Measurements from ENCODE around the gene STIP1.

- no peak for TF ChIP-seq MTA3 (IDR thresholded peaks at IDR 0.05; ENCODE audit: borderline replicate concordance, low read length)
- no peak for TF ChIP-seq SMC3 (IDR thresholded peaks at IDR 0.05; ENCODE audit: borderline replicate concordance, low read length)
- no peak for TF ChIP-seq NFYB (IDR thresholded peaks at IDR 0.05; ENCODE audit: insufficient read depth, low read depth, low read length)
- no peak for TF ChIP-seq SREBF2 (IDR thresholded peaks at IDR 0.05; ENCODE audit: low read length)
- TF ChIP-seq ZBTB33 (IDR thresholded peaks at IDR 0.05) = no peak
- no peak for TF ChIP-seq CTCF (IDR thresholded peaks at IDR 0.05 in 2 of 3, conservative IDR thresholded peaks at IDR 0.05 in 1 of 3; ENCODE audit: control insufficient read depth in 2 of 3, extremely low read depth in 1 of 3, insufficient read depth in 1 of 3, low read depth in 3 of 3, low read length in 3 of 3)
- no peak for TF ChIP-seq MLLT1 (IDR thresholded peaks at IDR 0.05)
- no peak; the same call in 1 of the 2 replicates for TF ChIP-seq POLR2A (IDR thresholded peaks at IDR 0.05; ENCODE audit: low read depth, low read length)
- no peak for TF ChIP-seq MXI1 (IDR thresholded peaks at IDR 0.05; ENCODE audit: low read depth, low read length)
- no peak for TF ChIP-seq ETV6 (conservative IDR thresholded peaks at IDR 0.05 in 1 of 2, IDR thresholded peaks at IDR 0.05 in 1 of 2; ENCODE audit: borderline replicate concordance in 1 of 2, low read depth in 1 of 2)
- no peak for TF ChIP-seq NR2C1 (IDR thresholded peaks at IDR 0.05)
- no peak for TF ChIP-seq TBL1XR1 (IDR thresholded peaks at IDR 0.05; ENCODE audit: low read depth, low read length)
These were observed 658 bp downstream of the STIP1 start for GRCh38 chr11:64186492-64187165.

Measured in GM12878 (cell line).